OCI-LY3 (cell line): ENCODE data around the gene TBP.

Source experiments
- CTCF ChIP-seq: fragments of 200-600, 300-600 bp; sonication (generic); IDR thresholded peaks from 2 replicates; pipeline ENCODE4 v1.5.1; 2014; ENCODE audit warnings: antibody characterized with exemption, low read length, low read depth
- EZH2phosphoT487 ChIP-seq: fragments of 200-600 bp; shearing (Covaris generic); IDR thresholded peaks from 2 replicates; pipeline ENCODE4 v1.6.1; 2018; ENCODE audit warnings: antibody characterized with exemption, mixed run types, low read depth

- TF ChIP-seq CTCF (no peak), EZH2phosphoT487 (no peak)
Observed at GRCh38 chr6:170535004-170535403, 19.2 kb upstream of the TBP start.
